ENCODE measurements around the gene COX6A1.
"Not testable (repeated sequence)": the region's sequence is repeated elsewhere in the genome, so short reads cannot be mapped to it uniquely, and the experiment has no call there.

COX6A1 gene

GRCh38 chr12:120428597-120429229 is 9.2 kb upstream of the COX6A1 start:
- no peak for DNase-seq

- DNase-seq: no peak
Observed at GRCh38 chr12:120429368-120429767, 8.5 kb upstream of the COX6A1 start.

GRCh38 chr12:120432772-120433525 is 5.0 kb upstream of the COX6A1 start:
- no peak for DNase-seq

- DNase-seq: no peak
Observed at GRCh38 chr12:120438495-120439198, 734 bp downstream of the COX6A1 start.

GRCh38 chr12:120439646-120440247 is 1.8 kb downstream of the COX6A1 start:
- peak; percentile 34 for DNase-seq

- DNase-seq: no peak
Observed at GRCh38 chr12:120444676-120445075, 6.8 kb downstream of the COX6A1 start.

- DNase-seq: peak; percentile 70
Observed at GRCh38 chr12:120445911-120446843, 8.3 kb downstream of the COX6A1 start, which contains the start of the genes GATC and TRIAP1. TSS of gene GATC (plus strand) at chr12:120446444. CDS start at chr12:120446481, 37 bp downstream. TSS of gene TRIAP1 (minus strand) at chr12:120446384. CDS start at chr12:120446372, 12 bp downstream.

- DNase-seq: not testable (repeated sequence)
Observed at GRCh38 chr12:120446844-120447178, 8.9 kb downstream of the COX6A1 start.

GRCh38 chr12:120447992-120448391 is 10.1 kb downstream of the COX6A1 start:
- no peak for DNase-seq

- not testable (repeated sequence) for DNase-seq
Observed at GRCh38 chr12:120452524-120452923, 14.6 kb downstream of the COX6A1 start.

GRCh38 chr12:120453060-120453750 is 15.3 kb downstream of the COX6A1 start:
- DNase-seq: no peak

GRCh38 chr12:120453977-120454376 is 16.1 kb downstream of the COX6A1 start:
- no peak for DNase-seq

GRCh38 chr12:120455302-120455701 is 17.4 kb downstream of the COX6A1 start:
- DNase-seq: no peak

GRCh38 chr12:120457133-120457532 is 19.2 kb downstream of the COX6A1 start:
- DNase-seq: no peak

- DNase-seq: no peak
Observed at GRCh38 chr12:120460157-120460556, 22.2 kb downstream of the COX6A1 start.

- DNase-seq: no peak
Observed at GRCh38 chr12:120462099-120462640, 24.3 kb downstream of the COX6A1 start.

- DNase-seq: no peak
Observed at GRCh38 chr12:120463712-120464111, 25.8 kb downstream of the COX6A1 start.

GRCh38 chr12:120465756-120466155 is 27.8 kb downstream of the COX6A1 start:
- DNase-seq: no peak

- DNase-seq: no peak
Observed at GRCh38 chr12:120466560-120467315, 28.8 kb downstream of the COX6A1 start.

GRCh38 chr12:120467439-120467838 is 29.5 kb downstream of the COX6A1 start:
- no peak for DNase-seq

All from SHP77 treated with DMSO at 0.1 percent for 48 hours (cell line).